K562 (cell line): ENCODE results near the gene FAM50A. TPM values are rescaled to one million over a fixed set of nuclear protein-coding genes. Genes with fewer than 3 reads are reported as not detected.

ENCODE experiments used
- ATF2 ChIP-seq: sonication (generic); formaldehyde crosslinking; IDR thresholded peaks from 2 replicates; pipeline ENCODE4 v1.8.1; 2022; ENCODE audit warnings: missing genetic modification reagents
- BHLHE40 ChIP-seq: IDR thresholded peaks from 2 replicates; pipeline ENCODE4 v1.6.1; 2011; ENCODE audit warnings: low read length, improper control_type of control experiment
- CREB1 ChIP-seq, 2 experiments: sonication (generic) in 1 of 2; formaldehyde crosslinking in 1 of 2; IDR thresholded peaks; 2 replicates each; pipeline versions ENCODE4 v1.6.1 to v1.8.0; 2012 to 2022; ENCODE audit warnings: inconsistent platforms in 1 of 2, mild to moderate bottlenecking in 1 of 2, missing genetic modification reagents in 1 of 2, moderate library complexity in 1 of 2
- CUX1 ChIP-seq: fragments of 200-800 bp; sonication (Bioruptor generic); IDR thresholded peaks from 2 replicates; pipeline ENCODE4 v1.6.1; 2016; ENCODE audit warnings: missing genetic modification characterization, missing compliant biosample characterization
- HCFC1 ChIP-seq: IDR thresholded peaks from 2 replicates; pipeline ENCODE4 v1.6.1; 2012; ENCODE audit warnings: low read depth, low read length, improper control_type of control experiment
- HOXB6 ChIP-seq: fragments of 250-450 bp; sonication (Bioruptor Pico); IDR thresholded peaks from 2 replicates; pipeline ENCODE4 v1.5.1; 2022; ENCODE audit warnings: mild to moderate bottlenecking, borderline replicate concordance
- NCOA6 ChIP-seq: fragments of 450-650 bp; IDR thresholded peaks from 2 replicates; pipeline ENCODE4 v1.6.1; 2017; ENCODE audit warnings: mild to moderate bottlenecking
- SMC3 ChIP-seq: conservative IDR thresholded peaks from 2 replicates; pipeline ENCODE4 v1.6.1; 2011; ENCODE audit warnings: low read depth, low read length, improper control_type of control experiment; ENCODE audit not compliant: insufficient read depth
- TAF1 ChIP-seq: IDR thresholded peaks from 2 replicates; pipeline ENCODE4 v1.6.1; 2011; ENCODE audit warnings: mild to moderate bottlenecking, low read length, moderate library complexity; ENCODE audit not compliant: insufficient read depth, control insufficient read depth, severe bottlenecking; ENCODE audit errors: extremely low read depth
- ZNF274 ChIP-seq: IDR thresholded peaks from 2 replicates; pipeline ENCODE4 v1.6.1; 2011; ENCODE audit warnings: low read depth, mild to moderate bottlenecking, low read length, moderate library complexity, borderline replicate concordance
- ZNF75A ChIP-seq: fragments of 450-650 bp; formaldehyde crosslinking; IDR thresholded peaks from 2 replicates; pipeline ENCODE4 v1.4.0; 2020; ENCODE audit warnings: mild to moderate bottlenecking
- polyA plus RNA-seq, 8 experiments: library from polyadenylated mRNA; depleted of rRNA in 4 of 8; stranded (reverse) in 5 of 8; unstranded in 3 of 8; fragments of >200 nt; fragmentation: Nextera tagmentation in 2 of 8; fragmentation: Illumina TruSeq in 1 of 8; extraction: Ambion mirVana in 2 of 8; extraction: Trizol in 1 of 8; gene quantifications; 2 replicates each; pipeline versions ENCODE4 v1.2.1 to v1.2.3, GENCODE V29; 2011 to 2014; ENCODE audit warnings: inconsistent platforms in 1 of 8, missing spikeins in 1 of 8
- total RNA-seq, 7 experiments: library from RNA; depleted of rRNA in 6 of 7; stranded (reverse); fragments of >200 nt in 6 of 7; fragmentation: Illumina TruSeq in 2 of 7; extraction: Trizol in 2 of 7; gene quantifications; 2 replicates each; pipeline versions ENCODE4 v1.2.1 to v1.2.3, GENCODE V29; 2011 to 2021; ENCODE audit warnings: low replicate concordance in 1 of 7
- TF ChIP-seq, protein P1 (sequence below), 2 experiments: fragments of 450-650 bp; formaldehyde crosslinking in 1 of 2; IDR thresholded peaks; 2 replicates each; pipeline versions ENCODE4 v1.4.0 to v1.6.1; 2014 to 2020; ENCODE audit warnings: mild to moderate bottlenecking in 2 of 2, borderline replicate concordance in 1 of 2, low read depth in 1 of 2

The FAM50A gene
- total and polyA plus RNA-seq, 9 of the 15 experiments (the other 6 are each of a cell fraction or from before 2014, with no cell fraction given) = 4.4 to 114 (median 67.3) TPM

GRCh38 chrX:154408659-154409221 lies 35.2 kb upstream of the FAM50A start (continued):
- TF ChIP-seq, protein P1, sequence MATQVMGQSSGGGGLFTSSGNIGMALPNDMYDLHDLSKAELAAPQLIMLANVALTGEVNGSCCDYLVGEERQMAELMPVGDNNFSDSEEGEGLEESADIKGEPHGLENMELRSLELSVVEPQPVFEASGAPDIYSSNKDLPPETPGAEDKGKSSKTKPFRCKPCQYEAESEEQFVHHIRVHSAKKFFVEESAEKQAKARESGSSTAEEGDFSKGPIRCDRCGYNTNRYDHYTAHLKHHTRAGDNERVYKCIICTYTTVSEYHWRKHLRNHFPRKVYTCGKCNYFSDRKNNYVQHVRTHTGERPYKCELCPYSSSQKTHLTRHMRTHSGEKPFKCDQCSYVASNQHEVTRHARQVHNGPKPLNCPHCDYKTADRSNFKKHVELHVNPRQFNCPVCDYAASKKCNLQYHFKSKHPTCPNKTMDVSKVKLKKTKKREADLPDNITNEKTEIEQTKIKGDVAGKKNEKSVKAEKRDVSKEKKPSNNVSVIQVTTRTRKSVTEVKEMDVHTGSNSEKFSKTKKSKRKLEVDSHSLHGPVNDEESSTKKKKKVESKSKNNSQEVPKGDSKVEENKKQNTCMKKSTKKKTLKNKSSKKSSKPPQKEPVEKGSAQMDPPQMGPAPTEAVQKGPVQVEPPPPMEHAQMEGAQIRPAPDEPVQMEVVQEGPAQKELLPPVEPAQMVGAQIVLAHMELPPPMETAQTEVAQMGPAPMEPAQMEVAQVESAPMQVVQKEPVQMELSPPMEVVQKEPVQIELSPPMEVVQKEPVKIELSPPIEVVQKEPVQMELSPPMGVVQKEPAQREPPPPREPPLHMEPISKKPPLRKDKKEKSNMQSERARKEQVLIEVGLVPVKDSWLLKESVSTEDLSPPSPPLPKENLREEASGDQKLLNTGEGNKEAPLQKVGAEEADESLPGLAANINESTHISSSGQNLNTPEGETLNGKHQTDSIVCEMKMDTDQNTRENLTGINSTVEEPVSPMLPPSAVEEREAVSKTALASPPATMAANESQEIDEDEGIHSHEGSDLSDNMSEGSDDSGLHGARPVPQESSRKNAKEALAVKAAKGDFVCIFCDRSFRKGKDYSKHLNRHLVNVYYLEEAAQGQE (IDR thresholded peaks at IDR 0.05; ENCODE audit: borderline replicate concordance) = peak; percentile 60
- TF ChIP-seq, protein P1 (CRISPR knock-in tag; IDR thresholded peaks at IDR 0.05; ENCODE audit: low read depth) = no peak
- TF ChIP-seq NCOA6 (no peak), SMC3 (no peak), HCFC1 (no peak), TAF1 (no peak), CUX1 (CRISPR knock-in tag) (no peak), CREB1 (IDR thresholded peaks at IDR 0.05) (no peak), CREB1 (CRISPR knock-in tag; IDR thresholded peaks at IDR 0.05) (no peak), ZNF75A (no peak), HOXB6 (CRISPR knock-in tag) (no peak), ATF2 (CRISPR knock-in tag) (no peak), ZNF274 (no peak), BHLHE40 (no peak)
